Hepatocyte (in vitro differentiated cells): ENCODE data around the gene MAGI3.

ENCODE experiments used
- EZH2 ChIP-seq: fragments of 200-600 bp; sonication (generic); IDR thresholded peaks from 2 replicates; pipeline ENCODE4 v1.6.1; 2016; ENCODE audit warnings: antibody characterized with exemption, mild to moderate bottlenecking, borderline replicate concordance
- EZH2phosphoT487 ChIP-seq: fragments of 200-600 bp; sonication (generic); IDR thresholded peaks from one replicate; pipeline ENCODE4 v1.6.1; 2018; ENCODE audit warnings: antibody characterized with exemption, mild to moderate bottlenecking, low read depth, moderate library complexity; ENCODE audit not compliant: unreplicated experiment, severe bottlenecking
- TF ChIP-seq, protein P1 (sequence below): fragments of 200-600 bp; sonication (generic); IDR thresholded peaks from 2 replicates; pipeline ENCODE4 v1.5.1; 2016; ENCODE audit warnings: antibody characterized with exemption, mild to moderate bottlenecking; ENCODE audit not compliant: poor library complexity

DNA sequence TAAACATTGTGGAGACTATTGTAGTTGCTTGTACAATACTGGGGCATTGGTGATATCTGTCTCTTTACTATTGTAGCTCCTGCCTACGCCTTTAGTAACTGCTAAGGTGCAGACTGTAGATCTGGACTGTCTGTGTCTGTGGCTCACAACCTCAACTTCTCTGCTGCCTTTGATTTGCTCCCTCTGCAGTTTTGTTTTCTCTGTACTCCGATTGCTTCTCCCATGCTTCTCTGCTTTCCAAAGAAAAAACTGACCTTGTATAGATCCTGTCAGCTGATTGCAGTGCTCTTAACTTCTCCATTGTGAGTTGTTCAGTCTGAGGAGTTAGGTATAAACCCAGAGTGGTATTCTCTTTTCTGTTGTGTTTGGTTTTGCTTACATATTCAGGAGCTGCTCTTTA, 15.3 kb downstream of the MAGI3 start:
- TF ChIP-seq, protein P1, sequence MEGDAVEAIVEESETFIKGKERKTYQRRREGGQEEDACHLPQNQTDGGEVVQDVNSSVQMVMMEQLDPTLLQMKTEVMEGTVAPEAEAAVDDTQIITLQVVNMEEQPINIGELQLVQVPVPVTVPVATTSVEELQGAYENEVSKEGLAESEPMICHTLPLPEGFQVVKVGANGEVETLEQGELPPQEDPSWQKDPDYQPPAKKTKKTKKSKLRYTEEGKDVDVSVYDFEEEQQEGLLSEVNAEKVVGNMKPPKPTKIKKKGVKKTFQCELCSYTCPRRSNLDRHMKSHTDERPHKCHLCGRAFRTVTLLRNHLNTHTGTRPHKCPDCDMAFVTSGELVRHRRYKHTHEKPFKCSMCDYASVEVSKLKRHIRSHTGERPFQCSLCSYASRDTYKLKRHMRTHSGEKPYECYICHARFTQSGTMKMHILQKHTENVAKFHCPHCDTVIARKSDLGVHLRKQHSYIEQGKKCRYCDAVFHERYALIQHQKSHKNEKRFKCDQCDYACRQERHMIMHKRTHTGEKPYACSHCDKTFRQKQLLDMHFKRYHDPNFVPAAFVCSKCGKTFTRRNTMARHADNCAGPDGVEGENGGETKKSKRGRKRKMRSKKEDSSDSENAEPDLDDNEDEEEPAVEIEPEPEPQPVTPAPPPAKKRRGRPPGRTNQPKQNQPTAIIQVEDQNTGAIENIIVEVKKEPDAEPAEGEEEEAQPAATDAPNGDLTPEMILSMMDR = no peak
- no peak for TF ChIP-seq EZH2
- no peak for TF ChIP-seq EZH2phosphoT487
